ENCODE data around the gene FAM13C. TPM values are rescaled to one million over a fixed set of nuclear protein-coding genes. Genes with fewer than 3 reads are reported as not detected.

Gene FAM13C
- total and polyA plus RNA-seq, 9 of the 15 experiments (the other 6 are each of a cell fraction or from before 2014, with no cell fraction given) = not detected

DNA sequence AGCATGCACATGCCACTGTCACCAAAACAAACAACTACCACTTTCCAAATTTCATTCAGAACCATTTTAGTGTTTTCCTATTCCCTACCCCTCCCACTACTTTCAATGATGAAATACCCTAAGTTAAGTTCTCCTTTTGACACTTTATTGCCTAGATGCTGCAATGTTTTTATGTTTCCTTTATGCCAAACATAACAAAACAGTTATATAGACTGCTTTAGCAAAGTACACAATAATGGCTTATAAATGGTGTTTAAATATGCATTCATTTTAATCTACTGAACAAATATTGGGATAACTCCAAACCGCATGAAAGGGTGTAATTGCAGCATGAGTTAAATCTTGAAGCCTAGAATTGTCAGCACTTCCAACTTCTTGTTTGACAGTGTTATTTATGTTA is 116.7 kb downstream of the FAM13C start (continued):
- TF ChIP-seq KLF16 (IDR thresholded peaks at IDR 0.05) = no peak
- no peak for TF ChIP-seq RFX7 (CRISPR knock-in tag; IDR thresholded peaks at IDR 0.05)

DNA sequence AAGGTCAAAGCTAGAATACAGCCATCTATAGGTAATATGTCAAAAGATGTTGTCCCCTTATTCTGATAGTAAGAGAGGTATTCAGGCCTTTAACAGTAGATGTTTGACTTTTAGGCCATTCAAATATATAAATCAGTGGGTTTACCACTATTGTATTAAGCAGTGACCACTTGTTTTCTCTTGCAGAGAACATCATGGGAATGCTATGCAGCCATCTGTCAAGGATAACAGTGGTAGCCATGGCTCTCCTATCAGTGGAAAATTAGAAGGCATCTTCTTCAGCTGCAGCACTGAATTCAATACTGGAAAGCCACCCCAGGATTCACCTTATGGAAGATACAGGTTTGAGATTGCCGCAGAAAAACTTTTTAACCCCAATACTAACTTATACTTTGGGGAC is 117.5 kb downstream of the FAM13C start:
- DNase-seq (ENCODE audit: extremely low read depth in 1 of 4, low spot score in 3 of 4) (no peak), FAIRE-seq (no peak), ATAC-seq (no peak)
- BruUV-seq (replicated peaks) = no TSS peak
- WGBS (ENCODE audit: insufficient coverage, low coverage, missing lambda C conversion rate) = 11% methylated on average over 1 of the region's 1 CpG
- Histone ChIP-seq H3K4me3 (no peak overlapping the region), H3K4me2 (ENCODE audit: insufficient read depth, low read length) (no peak overlapping the region), H3K79me2 (ENCODE audit: control insufficient read depth, insufficient read depth, low read length) (no peaks in the 10 kb centered on the region), H3K9ac (ENCODE audit: insufficient read depth in 1 of 2, low read depth in 2 of 2, low read length in 2 of 2) (no peak overlapping the region), H3K9me1 (ENCODE audit: control insufficient read depth, insufficient read depth, low read length) (no peaks in the 10 kb centered on the region), H3K36me3 (ENCODE audit: control insufficient read depth, insufficient read depth, low read length) (no peaks in the 10 kb centered on the region), H3K9me3 (replicated peaks; ENCODE audit: control insufficient read depth, insufficient read depth, low read depth, low read length) (no peaks in the 10 kb centered on the region), H2AFZ (ENCODE audit: low read depth, low read length) (no peak overlapping the region), H3K27me3 (ENCODE audit: control insufficient read depth in 2 of 2, insufficient read depth in 2 of 2, low read length in 2 of 2) (no peaks in the 10 kb centered on the region), H3K27ac (ENCODE audit: extremely low read depth, low read depth, low read length) (no peak overlapping the region), H3K4me1 (replicated peaks in 1 of 2; ENCODE audit: control insufficient read depth in 2 of 2, insufficient read depth in 2 of 2, low read length in 2 of 2) (no peaks in the 10 kb centered on the region), H4K20me1 (replicated peaks; ENCODE audit: control insufficient read depth, insufficient read depth, low read length) (no peaks in the 10 kb centered on the region)
- ChIA-PET POLR2A (no interaction called here), CTCF (ENCODE audit: low intra/inter-chr PET ratio) (no interaction called here)
- in situ Hi-C loops (cut with MboI) = no loop called here
- intact Hi-C loops (cut with micrococcal nuclease) = loop anchor here (10.0 kb wide), 1 partner anchor 780 kb away; no protein-coding TSS in a partner anchor
- TF ChIP-seq, protein P1, sequence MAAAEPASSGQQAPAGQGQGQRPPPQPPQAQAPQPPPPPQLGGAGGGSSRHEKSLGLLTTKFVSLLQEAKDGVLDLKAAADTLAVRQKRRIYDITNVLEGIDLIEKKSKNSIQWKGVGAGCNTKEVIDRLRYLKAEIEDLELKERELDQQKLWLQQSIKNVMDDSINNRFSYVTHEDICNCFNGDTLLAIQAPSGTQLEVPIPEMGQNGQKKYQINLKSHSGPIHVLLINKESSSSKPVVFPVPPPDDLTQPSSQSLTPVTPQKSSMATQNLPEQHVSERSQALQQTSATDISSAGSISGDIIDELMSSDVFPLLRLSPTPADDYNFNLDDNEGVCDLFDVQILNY (CRISPR knock-in tag; IDR thresholded peaks at IDR 0.05) = no peak
- TF ChIP-seq CHD1 (IDR thresholded peaks at IDR 0.05; ENCODE audit: low read length) (no peak), ZNF274 (IDR thresholded peaks at IDR 0.05; ENCODE audit: borderline replicate concordance, low read depth, low read length) (no peak), MTA3 (IDR thresholded peaks at IDR 0.05; ENCODE audit: borderline replicate concordance) (no peak), SMAD4 (CRISPR knock-in tag; conservative IDR thresholded peaks at IDR 0.05) (no peak), RFX7 (CRISPR knock-in tag; IDR thresholded peaks at IDR 0.05) (no peak), MBD1 (CRISPR knock-in tag; IDR thresholded peaks at IDR 0.05) (no peak), ZFPM2 (CRISPR knock-in tag; IDR thresholded peaks at IDR 0.05) (no peak), ZNF444 (CRISPR knock-in tag; IDR thresholded peaks at IDR 0.05) (no peak)
- TF ChIP-seq, protein P2, sequence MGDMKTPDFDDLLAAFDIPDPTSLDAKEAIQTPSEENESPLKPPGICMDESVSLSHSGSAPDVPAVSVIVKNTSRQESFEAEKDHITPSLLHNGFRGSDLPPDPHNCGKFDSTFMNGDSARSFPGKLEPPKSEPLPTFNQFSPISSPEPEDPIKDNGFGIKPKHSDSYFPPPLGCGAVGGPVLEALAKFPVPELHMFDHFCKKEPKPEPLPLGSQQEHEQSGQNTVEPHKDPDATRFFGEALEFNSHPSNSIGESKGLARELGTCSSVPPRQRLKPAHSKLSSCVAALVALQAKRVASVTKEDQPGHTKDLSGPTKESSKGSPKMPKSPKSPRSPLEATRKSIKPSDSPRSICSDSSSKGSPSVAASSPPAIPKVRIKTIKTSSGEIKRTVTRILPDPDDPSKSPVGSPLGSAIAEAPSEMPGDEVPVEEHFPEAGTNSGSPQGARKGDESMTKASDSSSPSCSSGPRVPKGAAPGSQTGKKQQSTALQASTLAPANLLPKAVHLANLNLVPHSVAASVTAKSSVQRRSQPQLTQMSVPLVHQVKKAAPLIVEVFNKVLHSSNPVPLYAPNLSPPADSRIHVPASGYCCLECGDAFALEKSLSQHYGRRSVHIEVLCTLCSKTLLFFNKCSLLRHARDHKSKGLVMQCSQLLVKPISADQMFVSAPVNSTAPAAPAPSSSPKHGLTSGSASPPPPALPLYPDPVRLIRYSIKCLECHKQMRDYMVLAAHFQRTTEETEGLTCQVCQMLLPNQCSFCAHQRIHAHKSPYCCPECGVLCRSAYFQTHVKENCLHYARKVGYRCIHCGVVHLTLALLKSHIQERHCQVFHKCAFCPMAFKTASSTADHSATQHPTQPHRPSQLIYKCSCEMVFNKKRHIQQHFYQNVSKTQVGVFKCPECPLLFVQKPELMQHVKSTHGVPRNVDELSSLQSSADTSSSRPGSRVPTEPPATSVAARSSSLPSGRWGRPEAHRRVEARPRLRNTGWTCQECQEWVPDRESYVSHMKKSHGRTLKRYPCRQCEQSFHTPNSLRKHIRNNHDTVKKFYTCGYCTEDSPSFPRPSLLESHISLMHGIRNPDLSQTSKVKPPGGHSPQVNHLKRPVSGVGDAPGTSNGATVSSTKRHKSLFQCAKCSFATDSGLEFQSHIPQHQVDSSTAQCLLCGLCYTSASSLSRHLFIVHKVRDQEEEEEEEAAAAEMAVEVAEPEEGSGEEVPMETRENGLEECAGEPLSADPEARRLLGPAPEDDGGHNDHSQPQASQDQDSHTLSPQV (IDR thresholded peaks at IDR 0.05) = no peak
